Chondrocyte (in vitro differentiated cells): ENCODE data around the gene FRRS1. TPM values are rescaled to one million over a fixed set of nuclear protein-coding genes. Genes with fewer than 3 reads are reported as not detected.
"Not testable (repeated sequence)": the region's sequence is repeated elsewhere in the genome, so short reads cannot be mapped to it uniquely, and the experiment has no call there.

ENCODE experiments used
- DNase-seq: peaks from one replicate; pipeline ENCODE4 v3.0.0; 2021; ENCODE audit warnings: mixed read lengths, low spot score
- H3K27ac Mint-ChIP-seq: one replicate; pipeline ENCODE4 v1.8.0; 2021; ENCODE audit warnings: mild to moderate bottlenecking, moderate library complexity, mixed read lengths; ENCODE audit not compliant: unreplicated experiment
- H3K27me3 Mint-ChIP-seq: 2 replicates; pipeline ENCODE4 v1.8.0; 2021; ENCODE audit warnings: low read depth, mixed read lengths
- H3K36me3 Mint-ChIP-seq: 2 replicates; pipeline ENCODE4 v1.8.0; 2021; ENCODE audit warnings: low read depth, mixed read lengths
- H3K4me1 Mint-ChIP-seq: 2 replicates; pipeline ENCODE4 v1.8.0; 2021; ENCODE audit warnings: low read depth, mild to moderate bottlenecking, mixed read lengths
- H3K4me3 Mint-ChIP-seq: one replicate; pipeline ENCODE4 v1.8.0; 2021; ENCODE audit warnings: mild to moderate bottlenecking, moderate library complexity, mixed read lengths; ENCODE audit not compliant: unreplicated experiment
- H3K9me3 Mint-ChIP-seq: 2 replicates; pipeline ENCODE4 v1.8.0; 2021; ENCODE audit warnings: low read depth, mixed read lengths
- CTCF ChIP-seq: fragments of 200-600 bp; sonication (generic); IDR thresholded peaks from 2 replicates; pipeline ENCODE4 v1.5.0; 2021; ENCODE audit warnings: antibody characterized with exemption, mild to moderate bottlenecking, moderate library complexity
- total RNA-seq: library from RNA; stranded (reverse); gene quantifications from 3 replicates; pipeline ENCODE4 v1.2.1, GENCODE V29; 2021

The FRRS1 gene
- total RNA-seq, 1 donor from 2014 or later: 2.2 TPM

- no peak overlapping the region for H3K4me3 Mint-ChIP-seq
- H3K4me1 Mint-ChIP-seq: peaks cover 17% of the 10 kb centered on the region
- TF ChIP-seq CTCF: no peak
- no peak overlapping the region for H3K27ac Mint-ChIP-seq
- H3K27me3 Mint-ChIP-seq: no peaks in the 10 kb centered on the region
- no peaks in the 10 kb centered on the region for H3K9me3 Mint-ChIP-seq
- no peak for DNase-seq
- H3K36me3 Mint-ChIP-seq: peaks cover 1% of the 10 kb centered on the region
These were observed 6.8 kb downstream of the FRRS1 start for GRCh38 chr1:99759518-99760160.

- H3K4me1 Mint-ChIP-seq: peaks cover 15% of the 10 kb centered on the region
- not testable (repeated sequence) for H3K4me3 Mint-ChIP-seq, DNase-seq, H3K27ac Mint-ChIP-seq, H3K9me3 Mint-ChIP-seq, H3K27me3 Mint-ChIP-seq, H3K36me3 Mint-ChIP-seq
These were observed 7.5 kb downstream of the FRRS1 start for GRCh38 chr1:99758686-99759517.

GRCh38 chr1:99758073-99758511, 8.3 kb downstream of the FRRS1 start:
- no peak for DNase-seq
- Mint-ChIP-seq H3K4me3 (no peak overlapping the region), H3K27ac (no peak overlapping the region), H3K36me3 (peaks cover 1% of the 10 kb centered on the region), H3K27me3 (no peaks in the 10 kb centered on the region), H3K4me1 (peaks cover 14% of the 10 kb centered on the region), H3K9me3 (no peaks in the 10 kb centered on the region)
- no peak for TF ChIP-seq CTCF

DNA sequence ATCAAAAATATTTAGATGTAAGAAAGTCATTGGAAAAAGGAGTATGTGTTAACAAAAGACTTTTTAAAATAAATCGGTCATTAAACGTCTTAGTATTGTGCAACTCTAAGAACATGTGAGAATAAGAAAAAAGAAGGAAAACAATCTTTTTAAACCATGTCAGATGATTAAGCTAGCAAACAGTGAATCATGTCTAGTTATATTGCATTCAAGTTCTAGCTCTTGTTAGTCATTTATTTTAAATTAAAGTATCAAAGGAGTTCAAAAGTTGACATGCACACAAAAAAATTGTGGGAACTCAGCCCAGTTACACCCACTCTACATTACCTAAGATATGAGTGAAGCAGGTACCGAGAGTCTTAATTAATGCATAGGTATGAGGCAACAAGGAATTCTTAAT, 9.8 kb downstream of the FRRS1 start:
- Mint-ChIP-seq H3K27ac (no peak overlapping the region), H3K9me3 (no peaks in the 10 kb centered on the region)
- no peak for DNase-seq

GRCh38 chr1:99755664-99756063, 10.8 kb downstream of the FRRS1 start:
- H3K4me1 Mint-ChIP-seq: no peaks in the 10 kb centered on the region
- peaks cover 1% of the 10 kb centered on the region for H3K36me3 Mint-ChIP-seq
- DNase-seq: no peak
- no peaks in the 10 kb centered on the region for H3K27me3 Mint-ChIP-seq
- H3K4me3 Mint-ChIP-seq: no peak overlapping the region
- no peak overlapping the region for H3K27ac Mint-ChIP-seq
- no peak for TF ChIP-seq CTCF
- H3K9me3 Mint-ChIP-seq: no peaks in the 10 kb centered on the region

More for the DNA sequence above, 9.8 kb downstream of the FRRS1 start:
- Mint-ChIP-seq H3K27me3 (no peaks in the 10 kb centered on the region), H3K36me3 (peaks cover 1% of the 10 kb centered on the region), H3K4me1 (peaks cover 1% of the 10 kb centered on the region), H3K4me3 (no peak overlapping the region)
- no peak for TF ChIP-seq CTCF
